ENCODE measurements around the gene MTMR6.
A peak's percentile ranks its signal among the peaks of the same experiment; 100 is the strongest.

MTMR6 gene

GRCh38 chr13:25310891-25311290, 23.6 kb upstream of the MTMR6 start:
- H3K4me3 ChIP-seq (ENCODE audit: low read length), result no peak overlapping the region
- TF ChIP-seq CTCF (conservative IDR thresholded peaks at IDR 0.05; ENCODE audit: low read depth, low read length), result no peak
- DNase-seq (ENCODE audit: low read depth), result no peak

GRCh38 chr13:25306671-25307464, 19.6 kb upstream of the MTMR6 start:
- no peak for TF ChIP-seq CTCF (conservative IDR thresholded peaks at IDR 0.05; ENCODE audit: low read depth, low read length)
- H3K4me3 ChIP-seq (ENCODE audit: low read length), result no peak overlapping the region
- DNase-seq (ENCODE audit: low read depth), result no peak

GRCh38 chr13:25302121-25302520, 14.8 kb upstream of the MTMR6 start:
- no peak for DNase-seq (ENCODE audit: low read depth)
- TF ChIP-seq CTCF (conservative IDR thresholded peaks at IDR 0.05; ENCODE audit: low read depth, low read length), result no peak
- H3K4me3 ChIP-seq (ENCODE audit: low read length), result peak overlapping the region; percentile 84

GRCh38 chr13:25301347-25302113, 14.2 kb upstream of the MTMR6 start, which contains the start of gene NUP58:
Gene NUP58, plus strand, starts transcription at chr13:25301625. Its CDS starts 149 bp downstream, at chr13:25301774.
- DNase-seq (ENCODE audit: low read depth), result peak; percentile 76

GRCh38 chr13:25300861-25301346, 13.6 kb upstream of the MTMR6 start:
- TF ChIP-seq CTCF (conservative IDR thresholded peaks at IDR 0.05; ENCODE audit: low read depth, low read length), result no peak
- DNase-seq (ENCODE audit: low read depth), result no peak
- peak overlapping the region; percentile 84 for H3K4me3 ChIP-seq (ENCODE audit: low read length)

More at GRCh38 chr13:25301347-25302113, 14.2 kb upstream of the MTMR6 start, which contains the start of gene NUP58:
- peak within 1 kb of the TSS; percentile 84 for H3K4me3 ChIP-seq (ENCODE audit: low read length)
- TF ChIP-seq CTCF (conservative IDR thresholded peaks at IDR 0.05; ENCODE audit: low read depth, low read length), result no peak

- H3K4me3 ChIP-seq (ENCODE audit: low read length), result no peak overlapping the region
- no peak for TF ChIP-seq CTCF (conservative IDR thresholded peaks at IDR 0.05; ENCODE audit: low read depth, low read length)
- DNase-seq (ENCODE audit: low read depth), result no peak
These were observed 8.4 kb upstream of the MTMR6 start for GRCh38 chr13:25295701-25296100.

All from retinal pigment epithelial cell (primary cell).